ENCODE data around the gene SLC26A9.

Gene SLC26A9

GRCh38 chr1:205926213-205926612 lies 17.0 kb downstream of the SLC26A9 start:
- H3K27me3 ChIP-seq: no peaks in the 10 kb centered on the region
- TF ChIP-seq CTCF (IDR thresholded peaks at IDR 0.05): no peak
- no peak overlapping the region for H3K4me3 ChIP-seq
- DNase-seq: no peak
- no peaks in the 10 kb centered on the region for H3K9me3 ChIP-seq
- no peaks in the 10 kb centered on the region for H3K36me3 ChIP-seq
- H3K27ac ChIP-seq: no peak overlapping the region
- H3K4me1 ChIP-seq: no peaks in the 10 kb centered on the region
- intact Hi-C loops (cut with DNase I; ENCODE audit: low total_unique reads): loop anchor here (10.0 kb wide), 1 partner anchor 189 kb away; the partner anchor contains the start of gene AVPR1B

- Histone ChIP-seq H3K4me3 (no peak overlapping the region), H3K27me3 (no peaks in the 10 kb centered on the region), H3K4me1 (peaks cover 0 to 4% (median under 1%) of the 10 kb centered on the region in 4 donors), H3K9me3 (no peaks in the 10 kb centered on the region), H3K36me3 (no peaks in the 10 kb centered on the region), H3K27ac (no peak overlapping the region)
- intact Hi-C loops (cut with DNase I; ENCODE audit: low total_unique reads): loop anchor here (10.0 kb wide), 1 partner anchor 189 kb away; the partner anchor contains the start of gene AVPR1B
- no peak for TF ChIP-seq CTCF (IDR thresholded peaks at IDR 0.05)
- no peak for DNase-seq
Measured at GRCh38 chr1:205925736-205926135, 17.5 kb downstream of the SLC26A9 start.

- H3K27ac ChIP-seq: no peak overlapping the region
- intact Hi-C loops (cut with DNase I; ENCODE audit: low total_unique reads): loop anchor here (5.0 to 10.0 kb wide), 2 partner anchors 53 to 190 kb away; partner anchors contain the start of gene AVPR1B
- no peaks in the 10 kb centered on the region for H3K27me3 ChIP-seq
- no peaks in the 10 kb centered on the region for H3K36me3 ChIP-seq
- no peak overlapping the region for H3K4me3 ChIP-seq
- no peak for DNase-seq
- no peak for TF ChIP-seq CTCF (IDR thresholded peaks at IDR 0.05)
- H3K4me1 ChIP-seq: peaks cover 0 to 17% (median 13%) of the 10 kb centered on the region in 4 donors
- no peaks in the 10 kb centered on the region for H3K9me3 ChIP-seq
Measured at GRCh38 chr1:205924460-205924790, 18.8 kb downstream of the SLC26A9 start.

GRCh38 chr1:205923651-205924459 lies 19.4 kb downstream of the SLC26A9 start:
- Histone ChIP-seq H3K4me1 (peaks cover 0 to 22% (median 16%) of the 10 kb centered on the region in 4 donors), H3K9me3 (no peaks in the 10 kb centered on the region), H3K4me3 (no peak overlapping the region), H3K27me3 (no peaks in the 10 kb centered on the region), H3K36me3 (no peaks in the 10 kb centered on the region), H3K27ac (no peak overlapping the region)
- peak in 1 of 2 donors; percentile 48 for DNase-seq
- intact Hi-C loops (cut with DNase I; ENCODE audit: low total_unique reads): loop anchor here (5.0 to 10.0 kb wide), 2 partner anchors 53 to 191 kb away; partner anchors contain the start of gene AVPR1B
- no peak for TF ChIP-seq CTCF (IDR thresholded peaks at IDR 0.05)

- Histone ChIP-seq H3K27ac (no peak overlapping the region), H3K4me1 (peaks cover 0 to 28% (median 16%) of the 10 kb centered on the region in 4 donors), H3K4me3 (no peak overlapping the region), H3K27me3 (no peaks in the 10 kb centered on the region), H3K36me3 (no peaks in the 10 kb centered on the region), H3K9me3 (no peaks in the 10 kb centered on the region)
- DNase-seq: peak in 1 of 2 donors; percentile 47
- intact Hi-C loops (cut with DNase I; ENCODE audit: low total_unique reads): loop anchor here (5.0 to 10.0 kb wide), 2 partner anchors 54 to 192 kb away; partner anchors contain the start of gene AVPR1B
- no peak for TF ChIP-seq CTCF (IDR thresholded peaks at IDR 0.05)
Measured at GRCh38 chr1:205922806-205923205, 20.4 kb downstream of the SLC26A9 start.
